H1 (cell line): Measurements from ENCODE around the gene PHTF2. TPM values are rescaled to one million over a fixed set of nuclear protein-coding genes. Genes with fewer than 3 reads are reported as not detected.

Experiments
- ASH2L ChIP-seq: fragments of 200-600, 300-600 bp; sonication (generic); IDR thresholded peaks from one replicate; pipeline ENCODE4 v1.7.1; 2017; ENCODE audit warnings: low read length
- BRCA1 ChIP-seq: IDR thresholded peaks from 2 replicates; pipeline ENCODE4 v1.6.1; 2012; ENCODE audit warnings: low read depth, low read length, improper control_type of control experiment
- CBX5 ChIP-seq: fragments of 300-800, 300-1000 bp; sonication (generic); IDR thresholded peaks from 2 replicates; pipeline ENCODE4 v1.7.1; 2016; ENCODE audit warnings: antibody characterized with exemption, low read length, low read depth
- CHD7 ChIP-seq: fragments of 300-600 bp; sonication (generic); IDR thresholded peaks from 2 replicates; pipeline ENCODE4 v1.7.1; 2012; ENCODE audit warnings: low read length, moderate library complexity, mild to moderate bottlenecking, inconsistent platforms; ENCODE audit not compliant: insufficient replicate concordance
- EGR1 ChIP-seq: IDR thresholded peaks from 2 replicates; pipeline ENCODE4 v1.6.1; 2011; ENCODE audit warnings: low read depth, low read length, borderline replicate concordance
- MAFK ChIP-seq: IDR thresholded peaks from 2 replicates; pipeline ENCODE4 v1.6.1; 2012; ENCODE audit warnings: low read depth, mild to moderate bottlenecking, improper control_type of control experiment, low read length
- POLR2A ChIP-seq, 2 experiments: IDR thresholded peaks; 1 replicate in 1 of 2; 2 replicates in 1 of 2; pipeline ENCODE4 v1.6.1; 2011; ENCODE audit warnings: low read depth in 2 of 2, low read length in 2 of 2, mild to moderate bottlenecking in 2 of 2; ENCODE audit errors: control extremely low read depth in 1 of 2
- RAD21 ChIP-seq, 2 experiments: IDR thresholded peaks in 1 of 2; conservative IDR thresholded peaks in 1 of 2; 2 replicates each; pipeline ENCODE4 v1.6.1; 2011; ENCODE audit warnings: low read depth in 2 of 2, low read length in 2 of 2, improper control_type of control experiment in 1 of 2, inconsistent platforms in 1 of 2, mild to moderate bottlenecking in 1 of 2, moderate library complexity in 1 of 2
- TAF1 ChIP-seq: IDR thresholded peaks from 2 replicates; pipeline ENCODE4 v1.6.1; 2011; ENCODE audit warnings: mild to moderate bottlenecking, low read depth, low read length
- polyA plus RNA-seq, 7 experiments: library from polyadenylated mRNA; depleted of rRNA in 3 of 7; stranded (reverse) in 5 of 7; unstranded in 2 of 7; fragments of >200 nt in 5 of 7; fragments of 200-250 nt in 2 of 7; gene quantifications; 1 replicate in 5 of 7; 2 replicates in 1 of 7; 4 replicates in 1 of 7; pipeline versions ENCODE4 v1.2.1 to v1.2.3, GENCODE V29; 2011 to 2013; ENCODE audit warnings: missing spikeins in 2 of 7, mixed read lengths in 2 of 7
- total RNA-seq: library from RNA; stranded (reverse); fragmentation: NEBNext Ultra II Directional; extraction: Animal tissue kit (Norgen Biotek cat#: 25700); gene quantifications from 2 replicates; pipeline ENCODE4 v1.2.1, GENCODE V29; 2021
- TF ChIP-seq, protein P1 (sequence below): IDR thresholded peaks from 2 replicates; pipeline ENCODE4 v1.6.1; 2012; ENCODE audit warnings: low read length, inconsistent platforms
- TF ChIP-seq, protein P2 (sequence below): IDR thresholded peaks from 2 replicates; pipeline ENCODE4 v1.6.1; 2012; ENCODE audit warnings: inconsistent platforms

Gene PHTF2
- total and polyA plus RNA-seq, 2 of the 8 experiments (the other 6 are each of a cell fraction or from before 2014, with no cell fraction given): 9.0 to 25.4 TPM

DNA sequence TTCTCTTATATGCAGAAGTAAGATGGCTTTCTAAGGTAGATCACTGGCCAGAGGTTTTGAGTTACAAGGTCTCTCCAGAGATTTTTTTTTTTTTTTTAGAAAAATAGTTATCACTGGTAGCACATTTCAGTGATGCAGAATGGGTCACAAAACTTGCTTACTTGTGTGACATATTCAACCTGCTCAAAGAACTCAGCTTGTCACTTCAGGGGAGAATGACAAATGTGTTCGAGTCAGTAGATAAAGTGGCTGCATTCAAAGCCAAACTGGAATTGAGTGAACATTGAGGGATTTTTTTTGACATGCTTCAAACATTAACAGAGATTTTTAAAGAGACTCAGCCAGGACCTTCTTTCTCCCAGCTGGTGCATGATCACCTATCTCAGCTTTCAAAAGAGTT, 33.4 kb downstream of the PHTF2 start (continued):
- no peak for TF ChIP-seq CHD7
- no peak for TF ChIP-seq POLR2A (IDR thresholded peaks at IDR 0.05; ENCODE audit: control extremely low read depth in 1 of 2, low read depth in 2 of 2, low read length in 2 of 2)
- no peak for TF ChIP-seq BRCA1
- no peak for TF ChIP-seq RAD21 (IDR thresholded peaks at IDR 0.05 in 1 of 2, conservative IDR thresholded peaks at IDR 0.05 in 1 of 2; ENCODE audit: low read depth in 2 of 2, low read length in 2 of 2)
- no peak for TF ChIP-seq EGR1
- TF ChIP-seq CBX5: no peak
- no peak for TF ChIP-seq MAFK
- TF ChIP-seq TAF1: no peak
- TF ChIP-seq, protein P1, sequence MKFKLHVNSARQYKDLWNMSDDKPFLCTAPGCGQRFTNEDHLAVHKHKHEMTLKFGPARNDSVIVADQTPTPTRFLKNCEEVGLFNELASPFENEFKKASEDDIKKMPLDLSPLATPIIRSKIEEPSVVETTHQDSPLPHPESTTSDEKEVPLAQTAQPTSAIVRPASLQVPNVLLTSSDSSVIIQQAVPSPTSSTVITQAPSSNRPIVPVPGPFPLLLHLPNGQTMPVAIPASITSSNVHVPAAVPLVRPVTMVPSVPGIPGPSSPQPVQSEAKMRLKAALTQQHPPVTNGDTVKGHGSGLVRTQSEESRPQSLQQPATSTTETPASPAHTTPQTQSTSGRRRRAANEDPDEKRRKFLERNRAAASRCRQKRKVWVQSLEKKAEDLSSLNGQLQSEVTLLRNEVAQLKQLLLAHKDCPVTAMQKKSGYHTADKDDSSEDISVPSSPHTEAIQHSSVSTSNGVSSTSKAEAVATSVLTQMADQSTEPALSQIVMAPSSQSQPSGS: no peak
- TF ChIP-seq ASH2L: no peak
- TF ChIP-seq, protein P2, sequence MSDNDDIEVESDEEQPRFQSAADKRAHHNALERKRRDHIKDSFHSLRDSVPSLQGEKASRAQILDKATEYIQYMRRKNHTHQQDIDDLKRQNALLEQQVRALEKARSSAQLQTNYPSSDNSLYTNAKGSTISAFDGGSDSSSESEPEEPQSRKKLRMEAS: no peak
